ENCODE measurements around the gene PHF8. TPM values are rescaled to one million over a fixed set of nuclear protein-coding genes. Genes with fewer than 3 reads are reported as not detected.

Gene PHF8
- total RNA-seq, 1 experiment from 2014 or later: 29.6 TPM

DNA sequence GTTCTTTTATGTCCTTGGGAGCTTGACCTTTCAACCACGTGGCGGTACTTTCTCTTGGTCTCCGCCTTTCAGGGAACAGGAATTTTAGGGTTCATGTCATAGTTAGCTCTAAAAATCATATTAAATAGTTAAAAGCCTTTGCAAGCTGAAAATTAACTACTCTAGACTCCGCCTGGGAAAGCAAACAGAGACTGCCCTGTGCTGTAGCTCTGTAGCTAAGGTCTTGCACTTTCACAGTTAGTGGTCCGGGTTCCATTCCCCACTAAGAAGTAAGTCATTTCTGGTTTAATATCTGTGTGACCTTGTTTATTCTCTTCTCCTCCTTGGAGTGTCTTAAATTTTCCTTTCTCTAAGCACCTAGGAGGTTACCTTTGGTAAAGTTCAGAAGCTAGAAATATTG is 118.2 kb downstream of the PHF8 start (continued):
- no peak for TF ChIP-seq E2F5 (CRISPR knock-in tag; IDR thresholded peaks at IDR 0.05)
- TF ChIP-seq KAT7 (CRISPR knock-in tag; IDR thresholded peaks at IDR 0.05; ENCODE audit: borderline replicate concordance): no peak
- TF ChIP-seq, protein P1, sequence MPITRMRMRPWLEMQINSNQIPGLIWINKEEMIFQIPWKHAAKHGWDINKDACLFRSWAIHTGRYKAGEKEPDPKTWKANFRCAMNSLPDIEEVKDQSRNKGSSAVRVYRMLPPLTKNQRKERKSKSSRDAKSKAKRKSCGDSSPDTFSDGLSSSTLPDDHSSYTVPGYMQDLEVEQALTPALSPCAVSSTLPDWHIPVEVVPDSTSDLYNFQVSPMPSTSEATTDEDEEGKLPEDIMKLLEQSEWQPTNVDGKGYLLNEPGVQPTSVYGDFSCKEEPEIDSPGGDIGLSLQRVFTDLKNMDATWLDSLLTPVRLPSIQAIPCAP (CRISPR knock-in tag; IDR thresholded peaks at IDR 0.05): no peak
- TF ChIP-seq JUN (CRISPR knock-in tag; IDR thresholded peaks at IDR 0.05): no peak
- TF ChIP-seq, protein P2, sequence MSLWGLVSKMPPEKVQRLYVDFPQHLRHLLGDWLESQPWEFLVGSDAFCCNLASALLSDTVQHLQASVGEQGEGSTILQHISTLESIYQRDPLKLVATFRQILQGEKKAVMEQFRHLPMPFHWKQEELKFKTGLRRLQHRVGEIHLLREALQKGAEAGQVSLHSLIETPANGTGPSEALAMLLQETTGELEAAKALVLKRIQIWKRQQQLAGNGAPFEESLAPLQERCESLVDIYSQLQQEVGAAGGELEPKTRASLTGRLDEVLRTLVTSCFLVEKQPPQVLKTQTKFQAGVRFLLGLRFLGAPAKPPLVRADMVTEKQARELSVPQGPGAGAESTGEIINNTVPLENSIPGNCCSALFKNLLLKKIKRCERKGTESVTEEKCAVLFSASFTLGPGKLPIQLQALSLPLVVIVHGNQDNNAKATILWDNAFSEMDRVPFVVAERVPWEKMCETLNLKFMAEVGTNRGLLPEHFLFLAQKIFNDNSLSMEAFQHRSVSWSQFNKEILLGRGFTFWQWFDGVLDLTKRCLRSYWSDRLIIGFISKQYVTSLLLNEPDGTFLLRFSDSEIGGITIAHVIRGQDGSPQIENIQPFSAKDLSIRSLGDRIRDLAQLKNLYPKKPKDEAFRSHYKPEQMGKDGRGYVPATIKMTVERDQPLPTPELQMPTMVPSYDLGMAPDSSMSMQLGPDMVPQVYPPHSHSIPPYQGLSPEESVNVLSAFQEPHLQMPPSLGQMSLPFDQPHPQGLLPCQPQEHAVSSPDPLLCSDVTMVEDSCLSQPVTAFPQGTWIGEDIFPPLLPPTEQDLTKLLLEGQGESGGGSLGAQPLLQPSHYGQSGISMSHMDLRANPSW (CRISPR knock-in tag; conservative IDR thresholded peaks at IDR 0.05; ENCODE audit: low read depth): no peak

DNA sequence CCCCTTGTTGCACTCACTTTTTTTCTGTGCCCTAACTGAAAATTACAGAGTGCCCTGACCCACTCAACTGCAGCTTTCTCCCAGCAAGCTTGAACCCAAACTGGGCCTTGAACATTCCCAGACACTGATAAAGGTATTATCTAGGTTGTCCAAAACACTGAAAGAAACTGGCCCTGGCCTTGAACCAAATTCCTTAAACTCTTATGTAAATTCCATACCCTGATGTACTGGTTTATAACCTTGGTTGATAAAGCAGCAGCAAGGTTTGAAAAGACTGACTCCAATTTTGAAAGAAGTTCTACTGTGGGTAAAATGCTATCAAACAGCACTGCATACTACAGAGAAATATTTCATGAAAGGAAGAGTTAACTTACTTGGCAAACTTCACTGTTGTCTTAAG is 125.6 kb downstream of the PHF8 start:
- Mint-ChIP-seq H3K27me3 (ENCODE audit: low read depth) (no peaks in the 10 kb centered on the region), H3K27ac (no peak overlapping the region), H3K4me3 (no peak overlapping the region), H3K4me1 (no peaks in the 10 kb centered on the region), H3K9me3 (no peaks in the 10 kb centered on the region), H3K36me3 (no peaks in the 10 kb centered on the region)
- CTCF ChIA-PET: interaction anchor here (0.6 kb wide), 1 partner anchor 247 kb away, joined by 4 read pairs; no protein-coding TSS in a partner anchor
- POLR2A ChIA-PET: no interaction called here
- DNase-seq (ENCODE audit: low spot score) (no peak), ATAC-seq (no peak)
- TF ChIP-seq FOXP1 (CRISPR knock-in tag; IDR thresholded peaks at IDR 0.05; ENCODE audit: borderline replicate concordance) (no peak), CBFB (CRISPR knock-in tag; IDR thresholded peaks at IDR 0.05; ENCODE audit: low read depth) (no peak), ERG (CRISPR knock-in tag; IDR thresholded peaks at IDR 0.05) (no peak), ARID4B (CRISPR knock-in tag; IDR thresholded peaks at IDR 0.05; ENCODE audit: borderline replicate concordance) (no peak), OVOL2 (CRISPR knock-in tag; IDR thresholded peaks at IDR 0.05; ENCODE audit: borderline replicate concordance) (no peak), RORB (CRISPR knock-in tag; IDR thresholded peaks at IDR 0.05) (no peak), MLX (CRISPR knock-in tag; IDR thresholded peaks at IDR 0.05) (no peak), ESRRA (CRISPR knock-in tag; IDR thresholded peaks at IDR 0.05; ENCODE audit: borderline replicate concordance) (no peak), FOXK1 (CRISPR knock-in tag; IDR thresholded peaks at IDR 0.05) (no peak), ZNF416 (CRISPR knock-in tag; IDR thresholded peaks at IDR 0.05) (no peak), GABPB1 (CRISPR knock-in tag; IDR thresholded peaks at IDR 0.05) (no peak), ZNF671 (CRISPR knock-in tag; IDR thresholded peaks at IDR 0.05) (no peak), MXD4 (CRISPR knock-in tag; IDR thresholded peaks at IDR 0.05; ENCODE audit: borderline replicate concordance) (no peak)
- TF ChIP-seq, protein P3, sequence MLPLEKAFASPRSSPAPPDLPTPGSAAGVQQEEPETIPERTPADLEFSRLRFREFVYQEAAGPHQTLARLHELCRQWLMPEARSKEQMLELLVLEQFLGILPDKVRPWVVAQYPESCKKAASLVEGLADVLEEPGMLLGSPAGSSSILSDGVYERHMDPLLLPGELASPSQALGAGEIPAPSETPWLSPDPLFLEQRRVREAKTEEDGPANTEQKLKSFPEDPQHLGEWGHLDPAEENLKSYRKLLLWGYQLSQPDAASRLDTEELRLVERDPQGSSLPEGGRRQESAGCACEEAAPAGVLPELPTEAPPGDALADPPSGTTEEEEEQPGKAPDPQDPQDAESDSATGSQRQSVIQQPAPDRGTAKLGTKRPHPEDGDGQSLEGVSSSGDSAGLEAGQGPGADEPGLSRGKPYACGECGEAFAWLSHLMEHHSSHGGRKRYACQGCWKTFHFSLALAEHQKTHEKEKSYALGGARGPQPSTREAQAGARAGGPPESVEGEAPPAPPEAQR (CRISPR knock-in tag; IDR thresholded peaks at IDR 0.05): no peak

Data from WTC11 (cell line).